Ovary (tissue), 3 donors: ENCODE results near the gene CMTM6.

Experiments
- POLR2A ChIP-seq: fragments of 450-650 bp; IDR thresholded peaks from one replicate; pipeline ENCODE4 v1.6.1; 2017; ENCODE audit warnings: antibody characterized with exemption, mild to moderate bottlenecking, moderate library complexity
- TF ChIP-seq, protein P1 (sequence below), 3 donors: fragments of 450-650 bp in 2 of 3; fragments of 200-600 bp in 1 of 3; IDR thresholded peaks; one replicate each; pipeline versions ENCODE4 v1.5.1 to v1.8.0; 2016 to 2022; ENCODE audit warnings: antibody characterized with exemption in 3 of 3, mild to moderate bottlenecking in 1 of 3
- donor health status: DM: no; HTN: no; CAD: no.

DNA sequence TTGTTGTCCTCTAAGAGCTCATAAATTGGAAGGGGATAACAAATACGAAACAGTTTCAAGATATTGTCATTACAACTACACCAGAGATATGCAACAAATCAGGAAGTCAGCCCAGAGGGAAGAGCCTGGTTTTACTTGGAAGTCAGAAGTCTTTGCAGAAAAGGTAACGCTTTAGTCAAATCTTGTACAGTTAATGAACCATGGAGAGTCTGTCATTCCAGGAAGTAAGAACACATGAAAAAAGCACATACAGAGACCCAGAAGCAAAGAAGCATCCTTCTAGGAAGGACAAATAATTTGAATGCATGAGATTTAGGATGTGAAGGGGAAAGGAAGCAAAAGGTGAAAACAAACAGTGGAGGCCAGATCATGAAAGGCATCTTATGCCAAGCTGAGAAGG lies 48.4 kb upstream of the CMTM6 start:
- TF ChIP-seq, protein P1, sequence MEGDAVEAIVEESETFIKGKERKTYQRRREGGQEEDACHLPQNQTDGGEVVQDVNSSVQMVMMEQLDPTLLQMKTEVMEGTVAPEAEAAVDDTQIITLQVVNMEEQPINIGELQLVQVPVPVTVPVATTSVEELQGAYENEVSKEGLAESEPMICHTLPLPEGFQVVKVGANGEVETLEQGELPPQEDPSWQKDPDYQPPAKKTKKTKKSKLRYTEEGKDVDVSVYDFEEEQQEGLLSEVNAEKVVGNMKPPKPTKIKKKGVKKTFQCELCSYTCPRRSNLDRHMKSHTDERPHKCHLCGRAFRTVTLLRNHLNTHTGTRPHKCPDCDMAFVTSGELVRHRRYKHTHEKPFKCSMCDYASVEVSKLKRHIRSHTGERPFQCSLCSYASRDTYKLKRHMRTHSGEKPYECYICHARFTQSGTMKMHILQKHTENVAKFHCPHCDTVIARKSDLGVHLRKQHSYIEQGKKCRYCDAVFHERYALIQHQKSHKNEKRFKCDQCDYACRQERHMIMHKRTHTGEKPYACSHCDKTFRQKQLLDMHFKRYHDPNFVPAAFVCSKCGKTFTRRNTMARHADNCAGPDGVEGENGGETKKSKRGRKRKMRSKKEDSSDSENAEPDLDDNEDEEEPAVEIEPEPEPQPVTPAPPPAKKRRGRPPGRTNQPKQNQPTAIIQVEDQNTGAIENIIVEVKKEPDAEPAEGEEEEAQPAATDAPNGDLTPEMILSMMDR (IDR thresholded peaks at IDR 0.05): no peak
- TF ChIP-seq POLR2A: no peak
